Measurements from ENCODE around the gene DCK.
A peak's percentile ranks its signal among the peaks of the same experiment; 100 is the strongest.

The DCK gene

DNA sequence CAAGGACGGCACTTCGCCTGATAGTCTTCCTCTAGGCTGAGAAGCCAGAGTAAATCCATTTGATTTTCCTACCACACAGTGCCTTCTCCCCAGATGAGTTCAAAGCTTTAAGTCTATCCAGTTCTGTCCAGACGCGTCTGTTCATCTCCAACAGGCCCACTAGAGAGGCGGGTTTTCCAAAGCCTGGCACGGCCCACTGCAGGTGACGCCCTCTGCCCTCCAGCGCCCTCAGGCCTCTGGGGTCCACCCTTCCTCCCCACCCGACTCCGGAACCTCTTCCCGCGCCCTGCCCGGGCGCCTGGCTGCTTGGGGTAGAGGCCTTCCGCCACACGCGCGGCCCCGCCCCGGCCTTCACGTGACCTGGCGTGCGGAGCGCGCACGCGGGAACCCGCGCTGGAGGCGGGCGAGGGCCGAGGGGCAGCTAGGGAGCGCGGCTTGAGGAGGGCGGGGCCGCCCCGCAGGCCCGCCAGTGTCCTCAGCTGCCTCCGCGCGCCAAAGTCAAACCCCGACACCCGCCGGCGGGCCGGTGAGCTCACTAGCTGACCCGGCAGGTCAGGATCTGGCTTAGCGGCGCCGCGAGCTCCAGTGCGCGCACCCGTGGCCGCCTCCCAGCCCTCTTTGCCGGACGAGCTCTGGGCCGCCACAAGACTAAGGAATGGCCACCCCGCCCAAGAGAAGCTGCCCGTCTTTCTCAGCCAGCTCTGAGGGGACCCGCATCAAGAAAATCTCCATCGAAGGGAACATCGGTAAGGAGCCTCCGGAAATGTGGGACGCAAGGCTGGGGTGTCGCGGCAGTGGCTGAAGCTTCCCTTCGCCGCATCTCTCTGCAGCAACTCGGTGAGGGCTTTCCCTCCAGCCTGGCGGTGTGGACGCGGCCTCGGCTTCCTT, at the start of gene DCK:
Gene DCK, plus strand, starts transcription at position 469 of the 888 bp plus-strand sequence. Its CDS starts 187 bp downstream, at position 656.
- DNase-seq (ENCODE audit: low read depth) = peak; percentile 72
- TF ChIP-seq, protein P1, sequence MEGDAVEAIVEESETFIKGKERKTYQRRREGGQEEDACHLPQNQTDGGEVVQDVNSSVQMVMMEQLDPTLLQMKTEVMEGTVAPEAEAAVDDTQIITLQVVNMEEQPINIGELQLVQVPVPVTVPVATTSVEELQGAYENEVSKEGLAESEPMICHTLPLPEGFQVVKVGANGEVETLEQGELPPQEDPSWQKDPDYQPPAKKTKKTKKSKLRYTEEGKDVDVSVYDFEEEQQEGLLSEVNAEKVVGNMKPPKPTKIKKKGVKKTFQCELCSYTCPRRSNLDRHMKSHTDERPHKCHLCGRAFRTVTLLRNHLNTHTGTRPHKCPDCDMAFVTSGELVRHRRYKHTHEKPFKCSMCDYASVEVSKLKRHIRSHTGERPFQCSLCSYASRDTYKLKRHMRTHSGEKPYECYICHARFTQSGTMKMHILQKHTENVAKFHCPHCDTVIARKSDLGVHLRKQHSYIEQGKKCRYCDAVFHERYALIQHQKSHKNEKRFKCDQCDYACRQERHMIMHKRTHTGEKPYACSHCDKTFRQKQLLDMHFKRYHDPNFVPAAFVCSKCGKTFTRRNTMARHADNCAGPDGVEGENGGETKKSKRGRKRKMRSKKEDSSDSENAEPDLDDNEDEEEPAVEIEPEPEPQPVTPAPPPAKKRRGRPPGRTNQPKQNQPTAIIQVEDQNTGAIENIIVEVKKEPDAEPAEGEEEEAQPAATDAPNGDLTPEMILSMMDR (IDR thresholded peaks at IDR 0.05; ENCODE audit: low read depth, low read length, missing control alignments) = no peak
- peak within 1 kb of the TSS; percentile 99 for H3K4me3 ChIP-seq (ENCODE audit: low read depth, low read length)

DNA sequence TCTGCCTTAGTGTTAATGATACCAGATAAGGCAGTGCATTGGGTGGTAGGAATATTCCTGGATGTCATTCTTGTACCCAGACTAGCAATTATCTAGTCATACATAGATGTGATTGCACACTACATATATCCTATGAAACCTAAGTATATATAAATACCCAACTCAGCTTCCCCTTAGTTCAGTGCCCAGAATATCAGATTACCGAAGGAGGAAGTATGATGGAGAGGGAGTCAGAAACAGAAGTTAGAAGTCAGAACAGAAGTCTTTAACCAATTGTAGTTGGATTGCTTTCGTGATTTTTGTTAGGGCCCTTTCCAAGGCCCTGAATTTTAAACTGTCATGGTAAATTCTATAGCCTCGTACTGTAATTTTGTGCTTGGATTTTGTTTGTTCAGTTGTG, 48.4 kb upstream of the DCK start:
- TF ChIP-seq, protein P1 (IDR thresholded peaks at IDR 0.05; ENCODE audit: low read depth, low read length, missing control alignments) = no peak
- H3K4me3 ChIP-seq (ENCODE audit: low read depth, low read length) = no peak overlapping the region
- DNase-seq (ENCODE audit: low read depth) = no peak

DNA sequence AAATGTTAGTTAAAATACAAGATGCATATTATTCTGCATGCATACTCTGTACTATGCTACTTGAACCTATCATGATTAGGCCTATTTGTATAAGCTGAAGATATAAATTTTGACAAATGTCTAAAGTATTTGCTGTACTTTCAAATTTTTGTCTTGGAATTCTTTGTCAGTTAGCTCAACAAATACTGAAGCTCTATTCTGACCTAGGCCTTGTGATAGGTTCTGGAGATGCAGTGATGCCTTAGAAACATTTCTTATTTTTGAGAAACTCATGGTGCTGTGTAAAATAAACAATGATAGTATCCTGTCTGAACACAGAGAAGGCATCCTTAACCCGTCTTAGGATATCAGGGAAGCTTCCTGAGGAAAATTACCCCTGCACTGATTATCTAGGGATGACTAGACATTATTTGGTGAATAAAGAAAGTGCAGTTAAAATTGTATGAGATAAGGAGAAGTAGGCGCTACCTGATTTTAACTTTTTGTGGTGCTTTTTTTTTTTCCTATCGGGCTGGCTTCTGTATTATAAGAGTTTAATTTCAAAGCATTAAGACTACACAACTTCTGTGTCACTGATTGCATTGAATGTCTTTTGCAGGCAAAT, 47.9 kb upstream of the DCK start:
- no peak for DNase-seq (ENCODE audit: low read depth)
- TF ChIP-seq, protein P1 (IDR thresholded peaks at IDR 0.05; ENCODE audit: low read depth, low read length, missing control alignments) = no peak

DNA sequence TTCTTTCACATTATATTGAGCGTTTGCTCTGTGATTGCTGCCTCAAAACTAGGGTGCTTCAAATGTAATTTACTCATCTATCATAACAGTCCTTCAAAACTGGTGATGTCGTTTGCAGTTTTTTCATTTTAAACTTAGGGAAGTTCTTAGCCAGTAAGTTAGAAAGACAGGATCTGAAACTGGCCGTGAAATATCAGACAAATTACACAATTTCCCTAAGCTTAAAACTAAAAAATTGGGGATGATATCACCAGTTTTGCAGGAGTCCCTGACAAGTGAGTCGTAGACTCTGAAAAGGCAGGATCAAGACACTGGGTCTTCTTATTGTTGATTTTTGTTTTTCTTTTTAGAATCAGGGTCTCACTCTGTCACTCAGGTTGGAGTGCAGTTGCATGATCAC, 46.5 kb upstream of the DCK start:
- TF ChIP-seq, protein P1 (IDR thresholded peaks at IDR 0.05; ENCODE audit: low read depth, low read length, missing control alignments) = no peak
- H3K4me3 ChIP-seq (ENCODE audit: low read depth, low read length) = no peak overlapping the region
- no peak for DNase-seq (ENCODE audit: low read depth)

More for the DNA sequence above, 47.9 kb upstream of the DCK start:
- no peak overlapping the region for H3K4me3 ChIP-seq (ENCODE audit: low read depth, low read length)

DNA sequence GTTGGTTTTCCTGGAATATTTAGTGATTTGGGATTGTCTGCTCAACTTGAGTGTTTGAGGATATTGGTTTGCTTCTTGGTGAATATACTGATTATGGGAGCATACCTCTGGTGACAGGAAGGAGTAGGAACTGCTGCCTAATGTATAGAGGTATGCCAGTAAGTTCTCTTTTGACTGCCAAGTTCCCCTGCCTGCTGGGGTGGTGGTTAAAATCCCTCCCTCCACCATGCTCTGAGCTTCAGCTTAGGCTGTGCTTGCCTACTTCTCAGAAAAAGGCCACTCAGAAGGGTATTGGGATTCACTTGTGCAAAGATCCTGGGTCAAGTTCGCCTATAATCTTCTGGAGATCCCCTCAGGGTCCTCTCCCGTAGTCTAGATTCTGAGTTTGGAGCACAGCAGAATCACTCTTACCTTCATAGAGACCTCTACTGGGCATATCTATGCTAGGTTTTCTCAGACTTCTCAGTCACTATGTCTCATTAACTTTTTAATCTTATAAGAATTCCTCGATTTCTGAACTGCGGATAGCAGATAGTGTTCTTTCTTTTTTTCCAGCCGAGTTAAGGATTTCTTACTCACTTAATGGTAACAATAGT, 44.7 kb upstream of the DCK start:
- no peak overlapping the region for H3K4me3 ChIP-seq (ENCODE audit: low read depth, low read length)
- DNase-seq (ENCODE audit: low read depth) = no peak
- TF ChIP-seq, protein P1 (IDR thresholded peaks at IDR 0.05; ENCODE audit: low read depth, low read length, missing control alignments) = peak; percentile 31

DNA sequence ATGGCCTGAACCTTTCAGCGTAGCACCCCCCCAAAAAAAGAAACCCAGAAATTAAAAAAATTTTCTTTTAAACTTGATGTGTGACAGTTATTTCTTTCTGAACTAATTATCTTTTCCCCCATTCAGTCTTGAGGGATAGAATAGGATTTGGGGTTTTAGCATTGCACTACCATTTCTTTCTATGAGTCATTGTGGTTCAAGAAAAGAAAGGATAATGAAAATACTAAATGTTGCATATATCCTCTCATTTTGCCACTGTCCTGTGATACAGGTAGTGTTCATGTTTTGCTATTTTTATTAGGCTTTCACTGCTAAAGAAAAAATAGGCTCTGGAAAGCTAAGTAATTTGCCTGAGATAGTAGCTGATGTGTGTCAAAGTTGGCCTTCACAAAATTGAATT, 39.4 kb upstream of the DCK start:
- TF ChIP-seq, protein P1 (IDR thresholded peaks at IDR 0.05; ENCODE audit: low read depth, low read length, missing control alignments) = no peak
- no peak for DNase-seq (ENCODE audit: low read depth)
- H3K4me3 ChIP-seq (ENCODE audit: low read depth, low read length) = no peak overlapping the region

Measured in GM12864 (cell line).